H1 (cell line): ENCODE results near the gene APH1B. TPM values are rescaled to one million over a fixed set of nuclear protein-coding genes. Genes with fewer than 3 reads are reported as not detected.

ENCODE experiments used
- CEBPB ChIP-seq: IDR thresholded peaks from 2 replicates; pipeline ENCODE4 v1.6.1; 2012; ENCODE audit warnings: low read depth, low read length
- GABPA ChIP-seq: IDR thresholded peaks from 2 replicates; pipeline ENCODE4 v1.6.1; 2011; ENCODE audit warnings: mild to moderate bottlenecking, low read length, moderate library complexity, borderline replicate concordance; ENCODE audit not compliant: insufficient read depth
- ZNF274 ChIP-seq: IDR thresholded peaks from 2 replicates; pipeline ENCODE4 v1.7.0; 2012; ENCODE audit warnings: low read length, borderline replicate concordance; ENCODE audit errors: extremely low read depth
- polyA plus RNA-seq, 7 experiments: library from polyadenylated mRNA; depleted of rRNA in 3 of 7; stranded (reverse) in 5 of 7; unstranded in 2 of 7; fragments of >200 nt in 5 of 7; fragments of 200-250 nt in 2 of 7; gene quantifications; 1 replicate in 5 of 7; 2 replicates in 1 of 7; 4 replicates in 1 of 7; pipeline versions ENCODE4 v1.2.1 to v1.2.3, GENCODE V29; 2011 to 2013; ENCODE audit warnings: missing spikeins in 2 of 7, mixed read lengths in 2 of 7
- total RNA-seq: library from RNA; stranded (reverse); fragmentation: NEBNext Ultra II Directional; extraction: Animal tissue kit (Norgen Biotek cat#: 25700); gene quantifications from 2 replicates; pipeline ENCODE4 v1.2.1, GENCODE V29; 2021

The APH1B gene
- total and polyA plus RNA-seq, 2 of the 8 experiments (the other 6 are each of a cell fraction or from before 2014, with no cell fraction given) = 11.5 to 22.9 TPM

GRCh38 chr15:63241316-63241715 is 36.1 kb upstream of the APH1B start (continued):
- TF ChIP-seq CEBPB (no peak), ZNF274 (no peak), GABPA (no peak)
